KOPT-K1 (cell line): ENCODE data around the gene SCN10A.

Source experiments
- H3K27ac ChIP-seq: fragments of 200-600 bp; sonication (generic); 2 replicates; pipeline ENCODE4 v1.5.1; 2016; ENCODE audit warnings: antibody characterized with exemption, mild to moderate bottlenecking, low read depth, low read length; ENCODE audit not compliant: poor library complexity, severe bottlenecking
- H3K36me3 ChIP-seq: fragments of 200-600 bp; sonication (generic); 2 replicates; pipeline ENCODE4 v1.5.1; 2017; ENCODE audit warnings: antibody characterized with exemption, mild to moderate bottlenecking, low read length, moderate library complexity; ENCODE audit not compliant: insufficient read depth
- H3K9me3 ChIP-seq: fragments of 200-600 bp; sonication (generic); 2 replicates; pipeline ENCODE4 v1.5.1; 2017; ENCODE audit warnings: antibody characterized with exemption, low read length, mild to moderate bottlenecking; ENCODE audit not compliant: insufficient read depth, poor library complexity, severe bottlenecking

Gene SCN10A

DNA sequence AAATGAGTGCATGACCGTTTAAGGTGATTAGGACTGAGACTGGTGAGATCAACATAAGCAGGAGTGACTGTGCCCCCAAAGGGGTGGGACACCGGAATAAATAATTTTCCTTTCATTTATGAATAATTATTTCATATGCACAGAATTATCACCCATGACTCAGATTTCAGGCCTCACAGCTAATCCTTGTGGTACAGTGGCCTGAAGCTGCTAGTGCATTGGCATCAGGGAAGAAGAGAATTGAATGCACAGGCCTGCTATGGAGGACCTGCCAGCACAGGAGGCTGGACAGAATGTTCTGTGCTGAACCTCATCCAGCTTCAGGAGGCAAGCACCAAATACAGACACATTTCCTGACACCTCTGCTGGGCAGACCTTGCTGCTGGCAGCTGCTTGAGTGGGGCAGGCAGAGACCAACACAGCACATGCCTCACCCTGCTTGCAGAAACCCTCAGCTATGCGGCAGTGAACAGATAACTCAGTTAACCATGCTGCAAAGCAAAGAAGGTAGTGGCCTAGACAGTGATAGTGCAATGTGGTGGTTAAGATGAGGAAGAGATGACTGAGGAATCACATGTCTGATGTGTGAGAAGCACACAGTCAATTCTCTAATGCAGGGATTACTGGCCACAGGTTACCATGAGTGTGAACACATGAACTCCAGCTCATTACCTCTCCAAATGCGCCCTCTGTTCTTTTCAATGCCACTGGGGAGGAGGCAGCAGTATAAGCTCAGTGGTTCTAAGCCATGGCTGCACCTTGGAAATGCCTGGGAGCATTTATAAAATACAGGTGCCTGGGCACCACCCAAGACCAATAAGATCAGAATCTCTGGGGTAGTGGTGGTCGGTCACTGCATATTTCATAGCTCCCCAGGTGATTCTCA, 98.4 kb downstream of the SCN10A start:
- Histone ChIP-seq H3K36me3 (no peaks in the 10 kb centered on the region), H3K9me3 (no peaks in the 10 kb centered on the region), H3K27ac (no peak overlapping the region)

DNA sequence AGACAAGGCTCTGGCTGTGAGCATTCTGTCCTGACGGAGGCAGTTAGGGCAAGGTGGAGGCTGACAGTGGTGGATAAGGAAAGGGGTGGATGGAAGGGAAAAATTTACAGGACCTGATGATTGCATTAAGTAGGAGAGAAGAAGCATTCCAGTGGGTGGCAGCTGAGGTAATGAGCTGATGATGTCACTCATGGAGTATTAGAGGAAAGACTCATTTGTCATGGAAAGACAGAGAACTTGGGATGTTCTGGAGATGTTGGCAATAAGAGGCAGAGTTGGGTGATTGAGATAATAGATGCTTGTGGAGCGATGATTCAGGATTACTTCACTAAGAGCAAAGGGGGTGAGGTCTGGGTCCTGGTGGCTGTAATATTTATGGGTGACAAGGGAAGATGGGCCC, 102.9 kb downstream of the SCN10A start:
- no peaks in the 10 kb centered on the region for H3K9me3 ChIP-seq
- no peaks in the 10 kb centered on the region for H3K36me3 ChIP-seq
- H3K27ac ChIP-seq: no peak overlapping the region

DNA sequence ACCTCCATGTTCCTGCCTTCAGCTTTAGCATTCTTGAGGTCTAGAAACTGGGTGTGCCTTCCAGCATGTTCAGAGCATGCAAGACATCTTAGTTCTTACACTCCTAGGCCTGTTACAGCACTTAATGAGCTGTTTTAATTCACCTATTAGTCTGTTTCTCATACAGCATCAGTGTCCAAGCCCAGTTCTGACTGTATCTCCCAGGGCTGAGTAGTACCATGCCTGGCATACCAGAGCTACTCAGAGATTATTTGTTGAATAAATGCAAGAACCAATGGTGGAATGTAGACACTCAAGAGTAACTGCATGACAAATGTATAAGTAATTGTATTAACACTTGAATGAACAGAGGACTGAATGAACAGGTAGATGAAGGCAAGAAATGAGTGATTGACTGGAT, 104.7 kb downstream of the SCN10A start:
- no peaks in the 10 kb centered on the region for H3K9me3 ChIP-seq
- H3K27ac ChIP-seq: no peak overlapping the region
- no peaks in the 10 kb centered on the region for H3K36me3 ChIP-seq

DNA sequence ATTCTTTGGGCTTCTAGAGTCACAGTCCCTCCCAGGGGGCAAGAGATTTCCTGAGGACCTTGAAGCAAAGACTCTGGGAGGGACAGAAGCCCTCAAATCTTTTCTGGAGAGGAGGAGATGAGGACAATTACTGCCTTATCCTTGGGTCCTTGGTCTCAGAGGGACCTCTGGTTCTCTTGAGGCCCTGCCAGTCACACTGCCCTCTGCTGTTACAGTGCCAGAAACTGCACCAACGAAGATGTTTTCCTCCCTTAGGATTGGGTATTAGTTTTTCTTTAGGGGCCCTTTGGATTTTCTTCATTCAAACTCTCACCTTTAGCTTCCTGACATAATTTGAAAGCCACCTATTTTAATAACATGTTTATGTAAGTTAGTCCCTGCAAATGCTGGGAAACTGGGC, 108.3 kb downstream of the SCN10A start:
- Histone ChIP-seq H3K9me3 (no peaks in the 10 kb centered on the region), H3K27ac (no peak overlapping the region), H3K36me3 (no peaks in the 10 kb centered on the region)

- no peaks in the 10 kb centered on the region for H3K9me3 ChIP-seq
- H3K27ac ChIP-seq: no peak overlapping the region
- no peaks in the 10 kb centered on the region for H3K36me3 ChIP-seq
Observed at GRCh38 chr3:38706961-38707360, 109.1 kb downstream of the SCN10A start.

DNA sequence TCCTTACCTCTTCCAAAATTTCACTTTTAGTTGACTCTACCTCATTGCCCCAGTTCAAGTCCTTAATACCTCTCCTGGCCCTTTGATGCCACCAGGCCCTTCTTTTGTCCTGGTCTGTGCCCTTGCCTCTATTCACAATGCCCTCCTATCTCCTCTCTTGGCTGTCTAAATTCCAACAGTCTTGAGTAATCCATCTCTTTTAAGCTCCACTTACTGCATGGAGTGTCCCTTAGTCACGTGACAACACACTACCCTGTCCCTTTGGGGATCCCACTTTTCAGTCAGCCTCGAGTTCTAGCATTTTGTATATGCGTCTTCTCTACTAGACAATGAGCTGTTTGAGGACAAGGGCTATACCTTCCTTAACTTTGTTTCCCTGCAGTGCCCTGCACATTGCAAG, 113.8 kb downstream of the SCN10A start:
- H3K27ac ChIP-seq: no peak overlapping the region
- no peaks in the 10 kb centered on the region for H3K9me3 ChIP-seq

GRCh38 chr3:38698760-38699159, 117.3 kb downstream of the SCN10A start:
- Histone ChIP-seq H3K36me3 (no peaks in the 10 kb centered on the region), H3K9me3 (no peaks in the 10 kb centered on the region), H3K27ac (no peak overlapping the region)

More for the DNA sequence above, 113.8 kb downstream of the SCN10A start:
- no peaks in the 10 kb centered on the region for H3K36me3 ChIP-seq

GRCh38 chr3:38698061-38698460, 118.0 kb downstream of the SCN10A start:
- H3K9me3 ChIP-seq: no peaks in the 10 kb centered on the region
- H3K27ac ChIP-seq: no peak overlapping the region
- H3K36me3 ChIP-seq: no peaks in the 10 kb centered on the region

GRCh38 chr3:38696034-38696433, 120.0 kb downstream of the SCN10A start:
- Histone ChIP-seq H3K27ac (no peak overlapping the region), H3K9me3 (no peaks in the 10 kb centered on the region), H3K36me3 (no peaks in the 10 kb centered on the region)

- H3K9me3 ChIP-seq: no peaks in the 10 kb centered on the region
- no peaks in the 10 kb centered on the region for H3K36me3 ChIP-seq
- no peak overlapping the region for H3K27ac ChIP-seq
Observed at GRCh38 chr3:38690185-38690584, 125.8 kb downstream of the SCN10A start.

DNA sequence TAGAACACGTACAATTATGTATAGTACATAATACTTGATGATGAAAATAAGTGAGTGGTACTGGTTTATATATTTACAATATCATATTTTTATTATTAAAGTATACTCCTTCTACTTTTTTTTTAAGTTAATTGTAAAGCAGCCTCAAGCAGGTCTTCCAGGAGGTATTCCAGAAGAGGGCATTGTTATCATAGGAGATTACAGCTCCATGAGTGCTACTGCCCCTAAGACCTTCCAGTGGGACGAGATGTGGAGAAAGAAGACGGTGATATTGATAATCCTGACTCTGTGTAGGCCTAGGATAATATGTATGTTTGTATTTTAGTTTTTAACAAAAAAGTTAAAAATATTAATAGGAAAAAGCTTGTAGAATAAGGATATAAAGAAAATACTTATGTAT, 126.2 kb downstream of the SCN10A start:
- Histone ChIP-seq H3K36me3 (no peaks in the 10 kb centered on the region), H3K9me3 (no peaks in the 10 kb centered on the region), H3K27ac (no peak overlapping the region)

DNA sequence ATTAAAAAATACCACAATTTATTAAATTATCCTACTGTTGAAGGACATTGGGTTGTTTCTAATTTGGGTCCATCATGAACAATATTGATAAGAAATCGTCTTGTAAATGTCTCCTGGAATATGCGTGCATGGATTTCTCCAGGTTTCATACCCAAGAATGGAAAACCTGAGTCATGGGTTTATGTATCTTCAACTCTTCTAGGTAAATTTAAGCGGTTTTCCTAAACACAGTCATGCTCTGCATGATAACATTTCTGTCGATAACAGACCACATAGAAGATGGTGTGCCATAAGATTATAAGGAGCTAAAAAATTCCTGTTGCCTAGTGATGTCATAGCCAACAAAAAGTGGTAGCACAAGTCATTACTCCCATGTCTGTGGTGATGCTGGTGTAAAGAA, 126.7 kb downstream of the SCN10A start:
- Histone ChIP-seq H3K27ac (no peak overlapping the region), H3K9me3 (no peaks in the 10 kb centered on the region), H3K36me3 (no peaks in the 10 kb centered on the region)

- Histone ChIP-seq H3K27ac (no peak overlapping the region), H3K9me3 (no peaks in the 10 kb centered on the region), H3K36me3 (no peaks in the 10 kb centered on the region)
Observed at GRCh38 chr3:38687321-38687720, 128.7 kb downstream of the SCN10A start.

- no peak overlapping the region for H3K27ac ChIP-seq
- no peaks in the 10 kb centered on the region for H3K9me3 ChIP-seq
- no peaks in the 10 kb centered on the region for H3K36me3 ChIP-seq
Observed at GRCh38 chr3:38684546-38684945, 131.5 kb downstream of the SCN10A start.

- no peak overlapping the region for H3K27ac ChIP-seq
- no peaks in the 10 kb centered on the region for H3K9me3 ChIP-seq
Observed at GRCh38 chr3:38669668-38670067, 146.3 kb downstream of the SCN10A start.

GRCh38 chr3:38662544-38662943, 153.5 kb downstream of the SCN10A start:
- Histone ChIP-seq H3K9me3 (peaks cover 22% of the 10 kb centered on the region), H3K36me3 (no peaks in the 10 kb centered on the region), H3K27ac (no peak overlapping the region)

More at GRCh38 chr3:38669668-38670067, 146.3 kb downstream of the SCN10A start:
- H3K36me3 ChIP-seq: no peaks in the 10 kb centered on the region
